Caco-2 (cell line): ENCODE data around the gene RRAS2. TPM values are rescaled to one million over a fixed set of nuclear protein-coding genes. Genes with fewer than 3 reads are reported as not detected.

ENCODE experiments used
- BruUV-seq: library from RNA; stranded (reverse); fragments of 400-500 nt; replicated peaks from 2 replicates; lab custom pipeline; 2021; lab: Mats Ljungman, UMichigan
- CTCF ChIA-PET: fragments of 300-600 bp; sonication (Branson Sonifier 250); formaldehyde crosslinking; loops from one replicate; lab custom pipeline; 2022; ENCODE audit warnings: antibody characterized with exemption; lab: Charles Lee
- POLR2A ChIA-PET: fragments of 300-600 bp; sonication (Branson Sonifier 250); formaldehyde crosslinking; loops from one replicate; lab custom pipeline; 2022; ENCODE audit warnings: antibody characterized with exemption; lab: Charles Lee
- DNase-seq, 2 experiments: peaks; one replicate each; pipeline versions ENCODE4 v3.0.0 to v3.0.0-alpha.2; 2020 to 2022
- H3K27me3 ChIP-seq: replicated peaks from 2 replicates; pipeline ENCODE4 v1.6.0; 2011; ENCODE audit warnings: low read length; ENCODE audit not compliant: control insufficient read depth, insufficient read depth
- H3K36me3 ChIP-seq: 2 replicates; pipeline ENCODE4 v1.5.1; 2011; ENCODE audit warnings: low read length; ENCODE audit not compliant: control insufficient read depth, insufficient read depth
- H3K4me1 ChIP-seq: fragments of 250-450 bp; sonication (Bioruptor Pico); 2 replicates; pipeline ENCODE4 v1.5.1; 2020; ENCODE audit warnings: mild to moderate bottlenecking
- H3K4me3 ChIP-seq: 2 replicates; pipeline ENCODE4 v1.5.1; 2011; ENCODE audit warnings: low read depth, mild to moderate bottlenecking, control low read depth, low read length
- H3K9me3 ChIP-seq: fragments of 250-450 bp; sonication (Bioruptor Pico); 2 replicates; pipeline ENCODE4 v1.5.1; 2020; ENCODE audit warnings: mild to moderate bottlenecking, moderate library complexity
- H3K27ac Mint-ChIP-seq: one replicate; pipeline ENCODE4 v1.8.0; 2022; ENCODE audit warnings: mixed read lengths; ENCODE audit not compliant: unreplicated experiment
- H3K27me3 Mint-ChIP-seq: one replicate; pipeline ENCODE4 v1.8.0; 2022; ENCODE audit warnings: mixed read lengths; ENCODE audit not compliant: insufficient read depth, unreplicated experiment
- H3K36me3 Mint-ChIP-seq: one replicate; pipeline ENCODE4 v1.8.0; 2022; ENCODE audit warnings: mild to moderate bottlenecking, mixed read lengths; ENCODE audit not compliant: insufficient read depth, unreplicated experiment
- H3K4me1 Mint-ChIP-seq: one replicate; pipeline ENCODE4 v1.8.0; 2022; ENCODE audit warnings: low read depth, mixed read lengths; ENCODE audit not compliant: unreplicated experiment
- H3K4me3 Mint-ChIP-seq: one replicate; pipeline ENCODE4 v1.8.0; 2022; ENCODE audit warnings: mild to moderate bottlenecking, moderate library complexity, mixed read lengths; ENCODE audit not compliant: unreplicated experiment
- H3K9me3 Mint-ChIP-seq: one replicate; pipeline ENCODE4 v1.8.0; 2022; ENCODE audit warnings: mixed read lengths; ENCODE audit not compliant: unreplicated experiment
- intact Hi-C: fragments of 100-400 bp; cut with micrococcal nuclease; formaldehyde crosslinking; loops from one replicate; pipeline ENCODE4 v1.10.0; 2022; ENCODE audit not compliant: unreplicated experiment
- total RNA-seq: library from RNA; stranded (reverse); gene quantifications from 2 replicates; pipeline ENCODE4 v1.2.3, GENCODE V29; 2022
- TF ChIP-seq, protein P1 (sequence below), 2 experiments: fragments of 200-600 bp in 1 of 2; IDR thresholded peaks; 1 replicate in 1 of 2; 2 replicates in 1 of 2; pipeline versions ENCODE4 v1.5.1 to v1.8.0; 2011 to 2022; ENCODE audit warnings: antibody characterized with exemption in 1 of 2, control low read depth in 1 of 2, inconsistent platforms in 1 of 2, low read depth in 1 of 2, low read length in 1 of 2, mild to moderate bottlenecking in 1 of 2, moderate library complexity in 1 of 2; ENCODE audit not compliant: insufficient read depth in 1 of 2, severe bottlenecking in 1 of 2, unreplicated experiment in 1 of 2

RRAS2 gene
- total RNA-seq, 1 experiment from 2014 or later = 94.7 TPM

DNA sequence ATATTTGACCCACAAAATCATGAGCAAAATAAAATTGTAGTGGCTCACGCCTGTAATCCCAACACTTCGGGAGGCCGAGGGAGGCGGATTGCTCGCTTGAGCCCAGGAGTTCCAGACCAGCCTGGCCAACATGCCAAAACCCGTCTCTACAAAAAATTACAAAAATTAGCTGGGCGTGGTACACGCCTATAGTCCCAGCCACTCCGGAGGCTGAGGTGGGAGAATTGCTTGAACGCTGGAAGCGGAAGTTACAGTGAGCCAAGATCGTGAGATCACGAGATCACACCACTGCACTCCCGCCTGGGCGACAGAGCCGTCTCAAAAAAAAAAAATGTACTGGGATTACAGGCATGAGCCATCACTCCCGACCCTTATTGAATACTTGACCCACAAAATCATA is 2.0 kb upstream of the RRAS2 start:
- CTCF ChIA-PET = no interaction called here

DNA sequence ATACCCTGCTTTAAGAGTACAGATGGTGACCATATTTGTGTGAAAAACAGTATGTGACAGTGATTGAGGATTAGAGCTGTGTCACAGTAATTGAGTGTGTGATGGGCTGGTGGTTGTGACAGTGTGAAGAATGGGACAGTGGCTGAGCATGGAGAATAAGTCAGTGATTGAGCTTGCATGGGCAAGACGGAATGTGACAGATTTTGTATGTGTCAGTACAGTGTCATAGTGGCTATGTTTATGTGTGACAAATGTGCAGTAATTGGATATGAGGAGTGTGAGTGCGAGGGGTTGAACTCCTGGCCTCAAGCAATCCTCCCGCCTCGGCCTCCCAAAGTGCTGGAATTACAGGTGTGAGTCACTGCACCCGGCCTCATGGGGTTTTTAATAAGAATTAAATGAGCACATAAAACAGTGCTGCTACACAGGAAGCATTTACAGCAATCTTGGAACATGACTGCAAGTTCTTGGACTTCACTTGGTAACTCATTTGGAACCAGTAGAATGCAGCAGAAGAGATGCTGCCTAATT is 583 bp upstream of the RRAS2 start:
- H3K27ac Mint-ChIP-seq = peak overlapping the region; percentile 31
- no peaks in the 10 kb centered on the region for H3K4me1 ChIP-seq
- H3K27me3 Mint-ChIP-seq = no peaks in the 10 kb centered on the region
- TF ChIP-seq, protein P1, sequence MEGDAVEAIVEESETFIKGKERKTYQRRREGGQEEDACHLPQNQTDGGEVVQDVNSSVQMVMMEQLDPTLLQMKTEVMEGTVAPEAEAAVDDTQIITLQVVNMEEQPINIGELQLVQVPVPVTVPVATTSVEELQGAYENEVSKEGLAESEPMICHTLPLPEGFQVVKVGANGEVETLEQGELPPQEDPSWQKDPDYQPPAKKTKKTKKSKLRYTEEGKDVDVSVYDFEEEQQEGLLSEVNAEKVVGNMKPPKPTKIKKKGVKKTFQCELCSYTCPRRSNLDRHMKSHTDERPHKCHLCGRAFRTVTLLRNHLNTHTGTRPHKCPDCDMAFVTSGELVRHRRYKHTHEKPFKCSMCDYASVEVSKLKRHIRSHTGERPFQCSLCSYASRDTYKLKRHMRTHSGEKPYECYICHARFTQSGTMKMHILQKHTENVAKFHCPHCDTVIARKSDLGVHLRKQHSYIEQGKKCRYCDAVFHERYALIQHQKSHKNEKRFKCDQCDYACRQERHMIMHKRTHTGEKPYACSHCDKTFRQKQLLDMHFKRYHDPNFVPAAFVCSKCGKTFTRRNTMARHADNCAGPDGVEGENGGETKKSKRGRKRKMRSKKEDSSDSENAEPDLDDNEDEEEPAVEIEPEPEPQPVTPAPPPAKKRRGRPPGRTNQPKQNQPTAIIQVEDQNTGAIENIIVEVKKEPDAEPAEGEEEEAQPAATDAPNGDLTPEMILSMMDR (IDR thresholded peaks at IDR 0.05; ENCODE audit: insufficient read depth in 1 of 2, low read depth in 1 of 2, low read length in 1 of 2, severe bottlenecking in 1 of 2, unreplicated experiment in 1 of 2) = no peak
- H3K36me3 Mint-ChIP-seq = peaks cover 6% of the 10 kb centered on the region
- no peak for DNase-seq
- intact Hi-C loops = no loop called here
- BruUV-seq = TSS peak; percentile 72
- H3K36me3 ChIP-seq = no peaks in the 10 kb centered on the region
- no peaks in the 10 kb centered on the region for H3K9me3 Mint-ChIP-seq
- H3K4me1 Mint-ChIP-seq = peaks cover 15% of the 10 kb centered on the region
- H3K27me3 ChIP-seq = no peaks in the 10 kb centered on the region
- ChIA-PET POLR2A (no interaction called here), CTCF (no interaction called here)
- peak overlapping the region; percentile 95 for H3K4me3 Mint-ChIP-seq
- no peaks in the 10 kb centered on the region for H3K9me3 ChIP-seq
- H3K4me3 ChIP-seq = peak overlapping the region; percentile 96

More for the DNA sequence above, 2.0 kb upstream of the RRAS2 start:
- H3K4me3 ChIP-seq = no peak overlapping the region
- Mint-ChIP-seq H3K4me3 (no peak overlapping the region), H3K36me3 (peaks cover 6% of the 10 kb centered on the region), H3K9me3 (no peaks in the 10 kb centered on the region), H3K27me3 (no peaks in the 10 kb centered on the region), H3K27ac (no peak overlapping the region), H3K4me1 (peaks cover 15% of the 10 kb centered on the region)
- H3K27me3 ChIP-seq = no peaks in the 10 kb centered on the region
- H3K9me3 ChIP-seq = no peaks in the 10 kb centered on the region
- TF ChIP-seq, protein P1 (IDR thresholded peaks at IDR 0.05; ENCODE audit: insufficient read depth in 1 of 2, low read depth in 1 of 2, low read length in 1 of 2, severe bottlenecking in 1 of 2, unreplicated experiment in 1 of 2) = no peak
- intact Hi-C loops = no loop called here
- no peaks in the 10 kb centered on the region for H3K36me3 ChIP-seq
- DNase-seq = no peak
- no TSS peak for BruUV-seq
- POLR2A ChIA-PET = no interaction called here
- H3K4me1 ChIP-seq = no peaks in the 10 kb centered on the region

DNA sequence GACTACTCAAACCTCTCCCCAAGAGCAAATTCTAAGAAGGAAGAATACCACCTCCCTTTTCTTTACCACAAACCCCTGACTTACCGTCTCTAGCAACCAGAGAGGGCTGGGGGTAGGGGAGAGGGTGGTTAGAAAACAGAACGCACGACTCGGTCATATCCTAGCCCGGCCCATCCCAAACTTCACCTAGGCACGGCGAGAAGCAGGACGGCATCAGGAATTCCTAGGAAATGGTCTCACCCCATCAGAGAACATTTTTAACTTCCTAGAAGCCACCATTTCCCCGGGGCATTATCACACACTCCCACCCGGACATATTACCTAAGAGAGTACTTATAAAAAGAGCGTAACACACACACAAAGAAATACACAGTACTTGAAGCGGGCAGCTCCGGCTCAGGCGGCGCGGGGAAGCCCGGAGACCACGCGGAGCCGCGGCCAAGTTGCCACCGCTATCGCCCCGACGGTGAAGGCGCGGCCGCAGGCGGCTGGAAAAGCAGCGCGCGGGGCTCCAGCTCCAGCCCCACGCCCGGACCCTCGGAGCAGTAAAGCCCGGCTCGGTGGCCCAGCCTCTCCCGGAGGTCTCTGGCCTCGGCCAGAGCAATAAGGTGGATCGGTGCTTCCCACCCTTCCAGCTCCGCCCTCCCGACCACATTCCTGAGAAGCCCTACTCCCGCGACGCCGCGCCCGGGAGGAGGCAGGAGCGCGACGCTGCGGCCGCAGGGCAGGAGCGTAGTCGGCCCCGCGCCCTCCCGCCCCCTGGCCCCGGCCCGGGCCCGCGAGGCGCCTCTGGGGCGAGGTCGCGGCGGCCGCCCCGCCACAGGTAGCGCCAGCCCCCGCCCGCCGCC is 878 bp downstream of the RRAS2 start:
- no TSS peak for BruUV-seq
- peak overlapping the region; percentile 95 for H3K4me3 Mint-ChIP-seq
- ChIA-PET POLR2A (interaction anchor here (0.8 to 1.2 kb wide), 4 partner anchors 25 to 57 kb away, joined by 3 to 7 read pairs (median 4); no protein-coding TSS in a partner anchor), CTCF (interaction anchor here (0.9 to 1.2 kb wide), 3 partner anchors 50 to 97 kb away, joined by 3 to 4 read pairs (median 3); no protein-coding TSS in a partner anchor)
- H3K4me1 Mint-ChIP-seq = peaks cover 15% of the 10 kb centered on the region
- Histone ChIP-seq H3K4me3 (peak overlapping the region; percentile 96), H3K27me3 (no peaks in the 10 kb centered on the region), H3K9me3 (no peaks in the 10 kb centered on the region), H3K4me1 (no peaks in the 10 kb centered on the region), H3K36me3 (no peaks in the 10 kb centered on the region; the same call in 1 of the 2 replicates)
- no peaks in the 10 kb centered on the region for H3K27me3 Mint-ChIP-seq
- intact Hi-C loops = loop anchor here (1.0 kb wide), 1 partner anchor 50 kb away; no protein-coding TSS in a partner anchor
- no peaks in the 10 kb centered on the region for H3K9me3 Mint-ChIP-seq
- DNase-seq = peak; percentile 90
- TF ChIP-seq, protein P1 (IDR thresholded peaks at IDR 0.05; ENCODE audit: insufficient read depth in 1 of 2, low read depth in 1 of 2, low read length in 1 of 2, severe bottlenecking in 1 of 2, unreplicated experiment in 1 of 2) = no peak
- peak overlapping the region; percentile 97 for H3K27ac Mint-ChIP-seq
- H3K36me3 Mint-ChIP-seq = peaks cover 19% of the 10 kb centered on the region
